ENCODE measurements around the gene SP2.

GRCh38 chr17:47962901-47963300 lies 66.9 kb downstream of the SP2 start:
- TF ChIP-seq YY1 (IDR thresholded peaks at IDR 0.05; ENCODE audit: low read depth): no peak
- no peak for TF ChIP-seq ZBTB7A (IDR thresholded peaks at IDR 0.05; ENCODE audit: low read depth)
- no peak for TF ChIP-seq TCF12 (IDR thresholded peaks at IDR 0.05; ENCODE audit: low read depth)
- TF ChIP-seq MAX (IDR thresholded peaks at IDR 0.05): no peak
- TF ChIP-seq USF1 (IDR thresholded peaks at IDR 0.05): no peak
- TF ChIP-seq EP300 (IDR thresholded peaks at IDR 0.05; ENCODE audit: borderline replicate concordance): no peak

Data from Ishikawa (cell line).